OCI-LY7 (cell line): ENCODE data around the gene PEX14.

Source experiments
- EZH2phosphoT487 ChIP-seq: fragments of 200-600 bp; sonication (generic); IDR thresholded peaks from 2 replicates; pipeline ENCODE4 v1.6.1; 2018; ENCODE audit warnings: low read depth, borderline replicate concordance, mild to moderate bottlenecking, mixed run types, antibody characterized with exemption, low read length, moderate library complexity, mixed read lengths
- TF ChIP-seq, protein P1 (sequence below): fragments of 200-600 bp; sonication (generic); conservative IDR thresholded peaks from 2 replicates; pipeline ENCODE4 v1.5.1; 2014; ENCODE audit warnings: mild to moderate bottlenecking, antibody characterized with exemption, low read length, moderate library complexity, mixed read lengths

DNA sequence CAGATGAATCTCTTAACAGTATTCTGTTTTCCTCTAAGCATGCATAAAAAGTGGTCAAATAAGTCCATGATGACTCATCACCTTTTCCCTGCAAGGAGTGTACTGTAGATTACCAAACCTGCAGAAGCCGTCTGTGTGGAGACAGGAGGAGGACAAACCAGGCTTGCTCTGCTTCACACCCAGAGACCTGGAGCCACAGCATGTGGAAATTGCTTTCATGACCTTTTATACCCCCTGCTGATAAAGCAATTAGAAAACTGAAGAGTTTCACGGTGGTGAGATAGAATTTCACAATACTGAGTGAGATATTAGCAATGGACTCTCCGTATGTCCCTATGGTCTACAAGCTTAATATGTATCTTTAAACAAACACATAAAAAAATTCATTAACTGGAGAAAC is 15.6 kb upstream of the PEX14 start:
- TF ChIP-seq, protein P1, sequence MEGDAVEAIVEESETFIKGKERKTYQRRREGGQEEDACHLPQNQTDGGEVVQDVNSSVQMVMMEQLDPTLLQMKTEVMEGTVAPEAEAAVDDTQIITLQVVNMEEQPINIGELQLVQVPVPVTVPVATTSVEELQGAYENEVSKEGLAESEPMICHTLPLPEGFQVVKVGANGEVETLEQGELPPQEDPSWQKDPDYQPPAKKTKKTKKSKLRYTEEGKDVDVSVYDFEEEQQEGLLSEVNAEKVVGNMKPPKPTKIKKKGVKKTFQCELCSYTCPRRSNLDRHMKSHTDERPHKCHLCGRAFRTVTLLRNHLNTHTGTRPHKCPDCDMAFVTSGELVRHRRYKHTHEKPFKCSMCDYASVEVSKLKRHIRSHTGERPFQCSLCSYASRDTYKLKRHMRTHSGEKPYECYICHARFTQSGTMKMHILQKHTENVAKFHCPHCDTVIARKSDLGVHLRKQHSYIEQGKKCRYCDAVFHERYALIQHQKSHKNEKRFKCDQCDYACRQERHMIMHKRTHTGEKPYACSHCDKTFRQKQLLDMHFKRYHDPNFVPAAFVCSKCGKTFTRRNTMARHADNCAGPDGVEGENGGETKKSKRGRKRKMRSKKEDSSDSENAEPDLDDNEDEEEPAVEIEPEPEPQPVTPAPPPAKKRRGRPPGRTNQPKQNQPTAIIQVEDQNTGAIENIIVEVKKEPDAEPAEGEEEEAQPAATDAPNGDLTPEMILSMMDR, result no peak
- no peak for TF ChIP-seq EZH2phosphoT487
